ENCODE data around the gene GPR161.

DNA sequence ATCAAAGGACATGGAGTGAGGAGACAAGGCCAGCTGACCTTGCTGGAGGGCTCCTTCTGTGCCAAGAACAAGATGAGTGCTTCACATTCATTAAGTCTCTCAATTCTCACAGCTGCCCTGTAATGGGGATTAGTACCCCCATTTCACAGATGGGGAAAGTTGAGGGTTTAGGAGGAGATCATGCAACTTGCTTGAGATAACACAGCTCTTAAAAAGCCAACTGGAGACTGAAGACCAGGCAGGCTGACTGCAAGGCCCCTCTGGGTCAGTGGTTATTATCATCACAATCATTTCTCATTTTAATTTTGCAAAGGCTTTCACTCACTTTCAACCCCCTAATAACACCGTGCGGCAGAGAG lies 46.8 kb downstream of the GPR161 start:
- TF ChIP-seq ZNF274 (CRISPR knock-in tag; IDR thresholded peaks at IDR 0.05) (no peak), ZNF678 (CRISPR knock-in tag; IDR thresholded peaks at IDR 0.05) (no peak), ARNT2 (CRISPR knock-in tag; IDR thresholded peaks at IDR 0.05; ENCODE audit: low read depth) (no peak), JARID2 (CRISPR knock-in tag; IDR thresholded peaks at IDR 0.05; ENCODE audit: insufficient replicate concordance) (no peak), ZNF780A (CRISPR knock-in tag; IDR thresholded peaks at IDR 0.05) (no peak), ZFP36L2 (CRISPR knock-in tag; IDR thresholded peaks at IDR 0.05) (no peak)
- TF ChIP-seq, protein P1, sequence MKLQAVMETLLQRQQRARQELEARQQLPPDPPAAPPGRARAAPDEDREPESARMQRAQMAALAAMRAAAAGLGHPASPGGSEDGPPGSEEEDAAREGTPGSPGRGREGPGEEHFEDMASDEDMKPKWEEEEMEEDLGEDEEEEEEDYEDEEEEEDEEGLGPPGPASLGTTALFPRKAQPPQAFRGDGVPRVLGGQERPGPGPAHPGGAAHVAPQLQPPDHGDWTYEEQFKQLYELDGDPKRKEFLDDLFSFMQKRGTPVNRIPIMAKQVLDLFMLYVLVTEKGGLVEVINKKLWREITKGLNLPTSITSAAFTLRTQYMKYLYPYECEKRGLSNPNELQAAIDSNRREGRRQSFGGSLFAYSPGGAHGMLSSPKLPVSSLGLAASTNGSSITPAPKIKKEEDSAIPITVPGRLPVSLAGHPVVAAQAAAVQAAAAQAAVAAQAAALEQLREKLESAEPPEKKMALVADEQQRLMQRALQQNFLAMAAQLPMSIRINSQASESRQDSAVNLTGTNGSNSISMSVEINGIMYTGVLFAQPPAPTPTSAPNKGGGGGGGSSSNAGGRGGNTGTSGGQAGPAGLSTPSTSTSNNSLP (IDR thresholded peaks at IDR 0.05; ENCODE audit: low read depth, low read length): no peak
